ENCODE measurements around the gene PRRT1. TPM values are rescaled to one million over a fixed set of nuclear protein-coding genes. Genes with fewer than 3 reads are reported as not detected.
A peak's percentile ranks its signal among the peaks of the same experiment; 100 is the strongest.

PRRT1 gene
- total and polyA plus RNA-seq, 5 experiments from 2014 or later = 1.2 to 5.6 (median 3.6) TPM

GRCh38 chr6:32127409-32127716 is 24.4 kb downstream of the PRRT1 start:
- POLR2A ChIA-PET = interaction anchor here (1.0 to 6.7 kb wide), 9 partner anchors 9 to 845 kb away, joined by 3 to 116 read pairs (median 6); partner anchors contain the start of genes AGPAT1, CSNK2B, GPANK1 and GPSM3
- no peak for DNase-seq
- ATAC-seq = no peak
- no peaks in the 10 kb centered on the region for H3K27me3 Mint-ChIP-seq
- H3K27ac Mint-ChIP-seq = peak overlapping the region; percentile 90 to 99 (median 97)
- H3K4me3 Mint-ChIP-seq = peak overlapping the region; percentile 96 to 100 (median 98)
- H3K36me3 Mint-ChIP-seq = peaks cover 5 to 38% (median 10%) of the 10 kb centered on the region in 3 donors
- H3K9me3 Mint-ChIP-seq = no peaks in the 10 kb centered on the region
- H3K4me1 Mint-ChIP-seq = peaks cover 26 to 62% (median 57%) of the 10 kb centered on the region in 4 donors

GRCh38 chr6:32126880-32127279 is 24.9 kb downstream of the PRRT1 start:
- POLR2A ChIA-PET = interaction anchor here (1.0 to 6.7 kb wide), 5 partner anchors 25 to 462 kb away, joined by 3 to 116 read pairs (median 7); partner anchors contain the start of genes AGPAT1, CSNK2B, GPANK1 and GPSM3
- Mint-ChIP-seq H3K27me3 (no peaks in the 10 kb centered on the region), H3K4me3 (peak overlapping the region; percentile 96 to 100 (median 98)), H3K27ac (peak overlapping the region; percentile 74 to 99 (median 97)), H3K9me3 (no peaks in the 10 kb centered on the region), H3K36me3 (peaks cover 8 to 43% (median 10%) of the 10 kb centered on the region in 3 donors), H3K4me1 (peaks cover 26 to 62% (median 57%) of the 10 kb centered on the region in 4 donors)
- ATAC-seq (no peak), DNase-seq (peak in 1 of 10 donors; percentile 10)

- POLR2A ChIA-PET = interaction anchor here (0.5 to 1.3 kb wide), 2 partner anchors 61 to 69 kb away, joined by 3 to 4 read pairs; partner anchors contain the start of gene GPSM3
- Mint-ChIP-seq H3K4me3 (no peak overlapping the region), H3K27me3 (no peaks in the 10 kb centered on the region)
These were observed 28.1 kb downstream of the PRRT1 start for GRCh38 chr6:32123681-32124080.

GRCh38 chr6:32120573-32121059 is 31.1 kb downstream of the PRRT1 start:
- DNase-seq (peak in 1 of 10 donors; percentile 52), ATAC-seq (no peak)
- Mint-ChIP-seq H3K36me3 (peaks cover 4 to 89% (median 9%) of the 10 kb centered on the region in 3 donors), H3K9me3 (no peaks in the 10 kb centered on the region), H3K27me3 (no peaks in the 10 kb centered on the region), H3K27ac (peak overlapping the region in 2 of 10 donors; percentile 28), H3K4me1 (peaks cover 15 to 33% (median 26%) of the 10 kb centered on the region in 4 donors), H3K4me3 (no peak overlapping the region)
- POLR2A ChIA-PET = interaction anchor here (1.1 kb wide), 1 partner anchor 32 kb away, joined by 3 read pairs; no protein-coding TSS in a partner anchor

More at GRCh38 chr6:32123681-32124080, 28.1 kb downstream of the PRRT1 start:
- ATAC-seq (no peak), DNase-seq (peak in 1 of 10 donors; percentile 4)
- Mint-ChIP-seq H3K4me1 (peaks cover 30 to 57% (median 50%) of the 10 kb centered on the region in 4 donors), H3K9me3 (no peaks in the 10 kb centered on the region), H3K27ac (peak overlapping the region in 1 of 10 donors; percentile 61), H3K36me3 (peaks cover 8 to 75% (median 12%) of the 10 kb centered on the region in 3 donors)

GRCh38 chr6:32118782-32119628 is 32.7 kb downstream of the PRRT1 start:
- no peaks in the 10 kb centered on the region for H3K27me3 Mint-ChIP-seq
- peaks cover 2 to 92% (median 4%) of the 10 kb centered on the region in 3 donors for H3K36me3 Mint-ChIP-seq
- peak overlapping the region in 7 of 10 donors; percentile 13 to 68 (median 60) for H3K27ac Mint-ChIP-seq
- no peaks in the 10 kb centered on the region for H3K9me3 Mint-ChIP-seq
- H3K4me1 Mint-ChIP-seq = peaks cover 13 to 29% (median 20%) of the 10 kb centered on the region in 4 donors
- ATAC-seq (peak; percentile 83 to 90), DNase-seq (peak; percentile 51 to 81 (median 64))
- no peak overlapping the region for H3K4me3 Mint-ChIP-seq
- POLR2A ChIA-PET = interaction anchor here (0.9 to 1.5 kb wide), 4 partner anchors 9 to 75 kb away, joined by 3 to 6 read pairs (median 4); partner anchors contain the start of genes ATF6B and GPSM3

GRCh38 chr6:32117461-32117860 is 34.3 kb downstream of the PRRT1 start:
- H3K4me3 Mint-ChIP-seq = no peak overlapping the region

GRCh38 chr6:32116674-32117073 is 35.1 kb downstream of the PRRT1 start:
- POLR2A ChIA-PET = interaction anchor here (0.6 to 1.1 kb wide), 3 partner anchors 39 to 76 kb away, joined by 3 to 5 read pairs (median 3); partner anchors contain the start of gene GPSM3
- H3K36me3 Mint-ChIP-seq = peaks cover 0 to 69% (median 1%) of the 10 kb centered on the region in 3 donors
- DNase-seq (peak in 1 of 10 donors; percentile 56), ATAC-seq (peak in 1 of 2 donors; percentile 46)
- H3K4me3 Mint-ChIP-seq = no peak overlapping the region
- H3K9me3 Mint-ChIP-seq = no peaks in the 10 kb centered on the region
- H3K27ac Mint-ChIP-seq = peak overlapping the region in 3 of 10 donors; percentile 5 to 28 (median 12)
- H3K4me1 Mint-ChIP-seq = peaks cover 8 to 28% (median 20%) of the 10 kb centered on the region in 4 donors
- H3K27me3 Mint-ChIP-seq = no peaks in the 10 kb centered on the region

More at GRCh38 chr6:32117461-32117860, 34.3 kb downstream of the PRRT1 start:
- Mint-ChIP-seq H3K27ac (no peak overlapping the region), H3K4me1 (peaks cover 8 to 28% (median 18%) of the 10 kb centered on the region in 4 donors), H3K36me3 (peaks cover 1 to 77% (median 4%) of the 10 kb centered on the region in 3 donors), H3K9me3 (no peaks in the 10 kb centered on the region), H3K27me3 (no peaks in the 10 kb centered on the region)
- ATAC-seq (no peak), DNase-seq (no peak)
- POLR2A ChIA-PET = interaction anchor here (0.6 to 1.1 kb wide), 3 partner anchors 39 to 75 kb away, joined by 3 to 5 read pairs (median 3); partner anchors contain the start of gene GPSM3

- Mint-ChIP-seq H3K4me3 (no peak overlapping the region), H3K36me3 (peaks cover 0 to 59% (median 0%) of the 10 kb centered on the region in 3 donors), H3K9me3 (no peaks in the 10 kb centered on the region), H3K27ac (peak overlapping the region in 5 of 10 donors; percentile 33 to 88 (median 41)), H3K27me3 (no peaks in the 10 kb centered on the region), H3K4me1 (peaks cover 8 to 28% (median 20%) of the 10 kb centered on the region in 4 donors)
- POLR2A ChIA-PET = no interaction called here
- peak in 1 of 10 donors; percentile 42 for DNase-seq
- ATAC-seq = no peak
These were observed 36.1 kb downstream of the PRRT1 start for GRCh38 chr6:32115623-32116022.

GRCh38 chr6:32114796-32115195 is 36.9 kb downstream of the PRRT1 start:
- Mint-ChIP-seq H3K36me3 (peaks cover 0 to 51% (median 0%) of the 10 kb centered on the region in 3 donors), H3K27ac (peak overlapping the region in 7 of 10 donors; percentile 13 to 82 (median 66)), H3K27me3 (no peaks in the 10 kb centered on the region), H3K4me3 (no peak overlapping the region), H3K4me1 (peaks cover 8 to 30% (median 22%) of the 10 kb centered on the region in 4 donors), H3K9me3 (no peaks in the 10 kb centered on the region)
- DNase-seq (peak in 1 of 10 donors; percentile 49), ATAC-seq (no peak)
- POLR2A ChIA-PET = interaction anchor here (1.5 kb wide), 1 partner anchor 11 kb away, joined by 4 read pairs; no protein-coding TSS in a partner anchor

GRCh38 chr6:32113386-32114352 is 38.1 kb downstream of the PRRT1 start:
- Mint-ChIP-seq H3K27me3 (peaks cover 0 to 1% (median 0%) of the 10 kb centered on the region in 5 donors), H3K4me3 (no peak overlapping the region), H3K9me3 (no peaks in the 10 kb centered on the region), H3K27ac (peak overlapping the region in 9 of 10 donors; percentile 0 to 92 (median 73)), H3K4me1 (peaks cover 8 to 30% (median 23%) of the 10 kb centered on the region in 4 donors), H3K36me3 (peaks cover 0 to 39% (median 0%) of the 10 kb centered on the region in 3 donors)
- POLR2A ChIA-PET = interaction anchor here (1.5 kb wide), 1 partner anchor 10 kb away, joined by 4 read pairs; no protein-coding TSS in a partner anchor
- peak in 1 of 10 donors; percentile 27 for DNase-seq
- no peak for ATAC-seq

- peaks cover 18 to 38% (median 32%) of the 10 kb centered on the region in 4 donors for H3K4me1 Mint-ChIP-seq
- H3K36me3 Mint-ChIP-seq = peaks cover 0 to 28% (median 0%) of the 10 kb centered on the region in 3 donors
- ATAC-seq (no peak), DNase-seq (peak in 1 of 10 donors; percentile 15)
- POLR2A ChIA-PET = no interaction called here
- H3K4me3 Mint-ChIP-seq = no peak overlapping the region
- H3K9me3 Mint-ChIP-seq = no peaks in the 10 kb centered on the region
- H3K27ac Mint-ChIP-seq = peak overlapping the region in 8 of 10 donors; percentile 4 to 92 (median 58)
- peaks cover 0 to 2% (median 0%) of the 10 kb centered on the region in 5 donors for H3K27me3 Mint-ChIP-seq
These were observed 39.2 kb downstream of the PRRT1 start for GRCh38 chr6:32112431-32112980.

Measured in naive thymus-derived CD8-positive, alpha-beta T cell (primary cell).